GM19468 (cell line): ENCODE data around the gene ATG16L2.
"Not testable (repeated sequence)": the region's sequence is repeated elsewhere in the genome, so short reads cannot be mapped to it uniquely, and the experiment has no call there.

Experiments used
- ATAC-seq: cut with Tn5 transposase; IDR thresholded peaks from one replicate; pipeline ENCODE4 v1.9.1; 2021; ENCODE audit warnings: mild to moderate bottlenecking, moderate library complexity, moderate number of reproducible peaks; ENCODE audit not compliant: unreplicated experiment; ENCODE audit errors: extremely low read depth

The ATG16L2 gene

GRCh38 chr11:72821920-72822799, 7.9 kb downstream of the ATG16L2 start:
- ATAC-seq = no peak

- ATAC-seq = no peak
These were observed 9.0 kb downstream of the ATG16L2 start for GRCh38 chr11:72823105-72823804.

GRCh38 chr11:72824020-72824419, 9.8 kb downstream of the ATG16L2 start:
- ATAC-seq = no peak

GRCh38 chr11:72824811-72825505, 10.7 kb downstream of the ATG16L2 start:
- no peak for ATAC-seq

- ATAC-seq = no peak
These were observed 11.4 kb downstream of the ATG16L2 start for GRCh38 chr11:72825661-72826060.

- ATAC-seq = no peak
These were observed 12.2 kb downstream of the ATG16L2 start for GRCh38 chr11:72826191-72826941.

GRCh38 chr11:72826942-72827480, 12.8 kb downstream of the ATG16L2 start:
- no peak for ATAC-seq

- not testable (repeated sequence) for ATAC-seq
These were observed 13.4 kb downstream of the ATG16L2 start for GRCh38 chr11:72827656-72828055.

- no peak for ATAC-seq
These were observed 13.9 kb downstream of the ATG16L2 start for GRCh38 chr11:72828081-72828567.

- no peak for ATAC-seq
These were observed 14.5 kb downstream of the ATG16L2 start for GRCh38 chr11:72828692-72829101.

GRCh38 chr11:72829178-72829577, 15.0 kb downstream of the ATG16L2 start:
- ATAC-seq = no peak

- no peak for ATAC-seq
These were observed 15.8 kb downstream of the ATG16L2 start for GRCh38 chr11:72829884-72830533.

- ATAC-seq = no peak
These were observed 17.5 kb downstream of the ATG16L2 start for GRCh38 chr11:72831521-72832300.

GRCh38 chr11:72832301-72833082, 18.3 kb downstream of the ATG16L2 start:
- no peak for ATAC-seq

- no peak for ATAC-seq
These were observed 19.0 kb downstream of the ATG16L2 start for GRCh38 chr11:72833083-72833733.

GRCh38 chr11:72833811-72834493, 19.7 kb downstream of the ATG16L2 start:
- ATAC-seq = no peak

- ATAC-seq = no peak
These were observed 20.7 kb downstream of the ATG16L2 start for GRCh38 chr11:72834905-72835304.
